Stimulated activated CD4-positive, alpha-beta T cell treated with anti-CD3 and anti-CD28 coated beads, Interleukin-15, amount 100 ng/mL, for 1 hour (primary cell): Measurements from ENCODE around the gene SEMA7A.
"Not testable (repeated sequence)": the region's sequence is repeated elsewhere in the genome, so short reads cannot be mapped to it uniquely, and the experiment has no call there.

ENCODE experiments used
- DNase-seq, 2 donors: peaks; one replicate each; pipeline ENCODE4 v3.0.0-alpha.2; 2020; ENCODE audit warnings: low read depth in 1 of 2, low spot score in 1 of 2

Gene SEMA7A

DNA sequence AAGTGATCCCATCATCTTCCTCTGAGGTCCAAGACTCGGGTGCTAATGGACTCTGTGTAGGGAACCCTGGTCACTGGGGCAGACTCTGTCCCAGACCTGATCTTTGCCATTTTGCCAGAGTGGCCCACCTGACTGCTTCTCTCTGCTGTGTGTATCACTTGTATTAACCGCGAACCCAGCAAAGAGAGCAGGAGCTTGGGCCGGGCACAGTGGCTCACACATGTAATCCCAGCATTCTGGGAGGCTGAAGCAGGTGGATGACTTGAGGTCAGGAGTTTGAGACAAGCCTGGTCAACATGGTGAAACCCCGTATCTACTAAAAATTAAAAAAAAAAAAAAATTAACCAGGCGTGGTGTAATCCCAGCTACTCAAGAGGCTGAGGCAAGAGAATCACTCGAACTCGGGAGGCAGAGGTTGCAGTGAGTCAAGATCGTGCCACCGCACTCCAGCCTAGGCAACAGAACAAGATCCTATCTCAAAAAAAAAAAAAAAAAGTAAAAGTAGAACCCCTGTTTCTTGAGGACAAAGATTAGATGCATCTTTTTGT, 33.4 kb downstream of the SEMA7A start:
- DNase-seq, result no peak

DNA sequence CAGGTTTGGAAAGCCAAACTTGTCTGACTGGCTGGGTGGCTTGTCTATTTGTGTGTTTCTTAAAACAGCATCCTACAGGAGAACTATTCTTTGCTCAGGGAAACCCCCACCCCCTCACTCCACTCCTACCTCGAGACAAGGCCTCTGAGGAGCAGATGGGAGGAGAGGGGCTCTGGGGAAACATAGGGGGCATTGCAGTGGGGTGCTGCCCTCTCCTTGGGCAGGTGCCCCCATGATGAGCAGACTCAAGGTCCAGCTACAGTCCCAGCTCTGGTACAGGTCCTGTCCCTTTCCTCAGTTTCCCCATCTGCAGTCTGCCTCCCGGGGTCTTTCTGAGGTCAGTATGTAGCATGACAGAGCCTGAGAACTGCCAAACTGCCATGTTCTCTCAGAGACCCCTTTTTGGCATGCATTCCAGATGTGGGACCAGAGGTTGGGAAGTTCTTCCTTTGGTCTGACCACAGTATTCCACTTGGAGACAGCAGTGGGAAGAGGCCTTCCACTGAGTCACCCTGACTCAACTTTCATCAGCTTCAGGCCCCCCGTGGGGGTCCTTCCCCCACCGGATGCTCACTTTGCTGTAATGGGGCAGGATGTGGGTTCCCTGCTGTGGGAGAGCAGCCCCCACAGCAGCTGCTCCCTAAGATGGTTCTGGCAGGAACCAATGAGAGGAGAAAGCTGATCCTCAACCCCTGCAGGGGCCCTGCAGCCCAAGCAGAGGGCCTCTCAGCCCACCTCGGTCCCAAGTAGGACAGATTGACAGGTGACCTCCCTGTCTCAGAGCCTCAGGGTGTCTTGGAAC, 34.0 kb downstream of the SEMA7A start:
- no peak for DNase-seq

DNA sequence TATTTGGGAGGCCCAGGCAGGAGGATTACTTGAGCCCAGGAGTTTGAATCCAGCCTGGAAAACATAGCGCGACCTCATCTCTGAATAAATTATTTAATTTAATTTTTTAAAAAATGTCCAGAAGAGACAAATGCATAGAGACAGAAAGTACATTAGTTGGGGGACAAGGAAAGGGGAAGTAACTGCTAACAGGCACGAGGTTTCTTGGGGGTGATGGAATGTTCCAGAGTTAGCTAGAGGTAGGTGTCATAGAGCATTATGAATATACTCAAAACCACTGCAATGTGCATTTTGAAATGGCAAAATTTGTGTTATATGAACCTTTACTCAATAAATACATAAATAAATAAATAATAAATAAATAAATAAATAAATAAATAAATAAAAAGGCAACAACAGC, 34.7 kb downstream of the SEMA7A start:
- DNase-seq, result no peak

DNA sequence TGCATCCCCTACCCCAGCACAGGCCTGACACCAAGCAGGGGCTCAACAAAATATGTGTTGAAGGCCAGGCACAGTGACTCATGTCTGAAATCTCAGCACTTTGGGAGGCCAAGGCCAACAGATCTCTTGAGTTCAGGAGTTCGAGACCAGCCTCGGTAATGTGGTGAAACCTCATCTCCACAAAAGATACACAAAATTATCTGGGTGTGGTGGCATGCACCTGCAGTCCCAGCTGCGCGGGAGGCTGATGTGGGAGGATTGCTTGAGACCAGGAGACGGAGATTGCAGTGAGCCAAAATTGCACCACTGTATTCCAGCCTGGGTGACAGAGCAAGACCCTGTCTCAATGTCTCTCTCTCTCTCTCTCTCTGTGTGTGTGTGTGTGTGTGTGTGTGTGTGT, 35.6 kb downstream of the SEMA7A start:
- DNase-seq, result no peak

DNA sequence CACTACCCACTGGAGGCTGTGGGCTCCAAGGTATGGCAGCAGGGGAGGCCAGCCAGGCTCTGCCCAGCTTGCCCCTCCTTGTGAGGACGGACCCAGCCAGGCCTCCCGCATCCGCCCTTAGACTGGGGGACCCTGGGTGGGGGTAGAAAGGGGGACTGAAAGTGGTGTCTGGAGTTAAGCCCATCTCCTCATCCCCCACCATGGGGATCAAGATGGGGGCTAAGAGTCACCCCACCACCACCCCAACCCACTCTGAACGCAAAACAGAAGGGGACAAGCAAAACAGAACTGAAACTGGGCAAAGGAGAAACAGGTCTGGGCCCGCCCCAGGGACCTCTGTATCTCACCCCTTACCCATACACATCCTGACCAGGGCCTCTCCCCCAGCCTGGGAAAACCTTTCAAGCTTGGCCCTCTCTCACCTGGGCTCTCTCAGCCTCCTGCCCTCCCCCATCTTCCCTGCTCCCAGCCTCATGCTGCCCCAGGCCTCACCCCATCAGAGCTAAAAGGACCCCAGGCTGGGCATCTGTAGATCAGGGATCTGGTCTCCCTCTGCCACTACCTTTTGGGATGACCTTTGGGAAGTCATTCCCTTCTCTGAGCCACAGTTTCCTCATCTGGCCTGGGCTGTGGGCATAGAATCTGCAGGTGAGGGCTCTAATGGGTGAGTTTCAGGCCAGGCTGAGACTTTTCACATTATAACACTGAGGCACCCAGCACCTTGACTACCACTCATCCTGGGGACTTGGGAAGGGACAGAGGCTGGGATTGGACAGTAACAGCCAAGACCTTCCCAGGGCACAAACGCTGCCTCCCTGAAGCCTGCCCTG, 36.3 kb downstream of the SEMA7A start:
- no peak for DNase-seq

DNA sequence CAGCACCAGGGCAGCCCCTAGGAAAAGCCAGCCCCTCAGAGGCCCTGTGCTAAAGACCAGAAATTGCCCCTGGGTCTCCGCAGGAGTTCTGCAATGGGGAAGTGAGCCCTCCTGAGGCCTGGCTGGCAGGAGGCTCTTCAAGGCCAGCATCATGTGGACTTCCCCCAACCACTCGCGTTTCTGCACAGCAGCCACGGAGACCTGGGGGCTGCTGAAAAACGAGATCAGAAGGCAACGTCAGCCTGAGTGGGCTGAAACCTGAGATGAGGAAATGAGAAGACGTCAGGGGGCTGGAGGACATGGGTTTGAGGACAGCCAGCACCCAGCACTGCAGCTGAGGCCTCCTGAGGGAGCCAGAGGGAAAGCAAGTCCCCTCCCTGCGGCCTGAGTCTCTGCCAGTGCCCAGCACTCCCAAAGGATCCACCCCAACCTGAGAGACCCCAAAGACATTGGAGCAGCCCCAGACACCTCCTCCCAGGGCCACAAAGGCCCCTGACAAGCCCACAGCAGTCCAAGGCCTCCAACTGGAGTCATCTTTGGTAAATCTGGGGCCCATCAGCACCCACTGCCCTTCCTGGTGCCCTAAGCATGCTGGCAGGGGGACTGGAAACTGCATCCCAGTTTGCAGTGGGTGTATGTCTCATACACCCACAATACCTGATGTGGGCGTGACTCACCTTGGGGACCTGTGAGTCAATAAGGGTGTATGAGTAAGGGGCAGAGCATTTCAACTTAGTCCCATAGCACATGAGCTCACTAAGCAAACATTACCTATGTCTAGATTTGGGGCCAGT, 37.1 kb downstream of the SEMA7A start:
- DNase-seq, result no peak

DNA sequence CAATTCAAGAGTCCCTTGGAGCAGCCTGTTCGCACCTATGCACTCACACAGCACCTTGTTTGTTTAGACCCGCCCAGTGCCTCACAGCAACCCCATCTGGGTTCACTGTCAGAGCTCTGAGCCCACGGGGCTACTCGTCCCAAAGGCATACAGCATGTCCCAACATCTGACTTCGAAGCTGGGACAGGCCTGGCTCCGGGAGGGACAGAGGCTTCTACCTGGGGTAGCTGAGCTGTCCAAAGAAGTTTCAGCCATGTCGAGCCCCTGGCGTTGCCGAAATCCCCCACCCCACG, 37.7 kb downstream of the SEMA7A start:
- DNase-seq, result no peak

DNA sequence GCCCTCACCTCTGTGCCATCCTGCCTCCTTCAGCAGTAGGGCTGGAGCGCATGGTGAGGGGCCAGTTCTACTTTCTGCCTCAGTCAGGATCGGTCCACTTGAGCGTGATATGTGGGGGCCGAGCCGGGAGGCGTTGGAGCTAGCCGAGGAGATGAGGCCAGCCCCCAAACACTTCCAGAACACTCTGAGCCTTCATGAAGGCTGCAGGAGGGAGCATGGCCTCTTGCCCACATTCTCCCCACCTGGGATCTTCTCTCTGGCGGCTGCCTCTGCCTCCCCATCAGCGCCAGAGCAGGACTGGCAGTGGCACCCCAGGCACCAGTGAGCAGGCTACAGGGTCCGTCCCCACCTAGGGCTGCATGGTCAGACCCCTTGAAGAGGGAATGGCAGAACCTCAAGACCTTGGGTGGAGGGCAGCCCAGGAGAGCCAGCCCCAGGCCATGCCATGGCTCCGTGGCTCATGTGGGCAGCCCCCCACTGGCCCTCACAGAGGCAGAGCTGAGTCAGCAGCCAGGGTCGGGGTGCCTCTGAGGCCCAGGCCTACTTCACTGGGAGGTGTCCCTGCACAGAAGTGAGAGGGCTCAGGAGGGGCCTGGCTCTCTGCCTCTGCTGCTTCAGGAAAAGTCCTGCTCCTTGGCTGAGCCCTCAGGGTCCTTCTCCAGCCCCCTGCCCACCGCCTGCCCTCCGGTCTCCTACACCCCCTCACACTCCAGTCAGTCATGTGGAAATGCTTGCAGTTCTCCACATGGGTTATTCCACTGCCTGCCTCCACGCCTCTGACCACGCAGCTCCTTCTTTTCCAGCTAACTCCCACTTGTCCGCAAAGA, 38.2 kb downstream of the SEMA7A start:
- no peak for DNase-seq

DNA sequence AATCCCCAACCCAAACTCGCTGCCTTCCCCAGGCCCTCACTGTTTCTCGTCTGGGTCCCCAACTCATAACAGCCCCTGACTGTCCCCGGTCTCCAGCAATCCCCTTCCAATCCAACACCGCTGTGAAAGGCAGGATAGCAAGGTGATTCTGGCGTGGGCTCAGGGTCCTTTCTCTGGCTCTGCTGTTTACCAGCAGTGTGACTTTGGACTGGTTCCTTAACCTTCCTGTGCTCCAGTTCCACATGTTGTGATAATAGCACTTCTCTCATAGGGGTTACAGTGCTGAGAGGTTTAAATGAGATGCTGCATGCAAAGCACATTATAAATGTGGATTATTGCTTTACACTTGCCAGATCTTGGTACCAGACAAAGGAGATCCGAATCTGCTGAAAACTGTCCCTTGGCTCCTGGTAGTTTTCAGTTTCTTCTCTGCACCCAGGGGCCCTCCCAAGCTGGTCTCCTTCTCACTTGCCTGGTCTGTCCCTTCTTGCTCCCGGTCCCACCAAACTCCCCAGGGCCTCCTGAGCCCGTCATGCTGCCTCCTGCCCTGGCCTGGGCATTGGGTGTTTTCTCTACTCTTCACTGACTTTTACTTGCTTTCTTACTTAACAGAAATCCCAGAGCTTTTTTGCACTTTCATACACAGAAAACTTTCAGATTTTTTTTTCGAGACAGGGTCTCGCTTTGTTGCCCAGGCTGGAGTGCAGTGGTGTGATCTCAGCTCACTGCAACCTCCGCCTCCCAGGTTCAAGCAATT, 39.5 kb downstream of the SEMA7A start:
- DNase-seq, result no peak

DNA sequence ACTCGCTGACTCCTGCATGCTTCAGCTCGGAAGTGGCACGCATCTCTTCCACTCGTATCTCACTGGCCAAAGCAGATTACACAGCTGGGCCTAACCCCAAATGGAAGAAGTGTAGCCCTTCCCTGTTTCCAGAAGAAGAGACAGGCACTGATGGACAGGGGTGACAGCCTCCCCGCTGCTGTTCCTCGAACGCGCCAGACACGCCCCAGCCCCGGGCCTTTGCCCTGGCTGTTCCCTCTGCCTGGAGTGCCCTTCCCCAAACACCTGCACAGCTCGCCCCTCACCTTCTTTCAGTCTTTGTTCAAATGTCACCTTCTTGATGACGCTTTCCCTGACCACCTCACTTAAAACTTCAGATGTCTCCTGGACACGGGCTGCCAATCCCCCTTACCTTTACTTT, 40.3 kb downstream of the SEMA7A start:
- no peak for DNase-seq

DNA sequence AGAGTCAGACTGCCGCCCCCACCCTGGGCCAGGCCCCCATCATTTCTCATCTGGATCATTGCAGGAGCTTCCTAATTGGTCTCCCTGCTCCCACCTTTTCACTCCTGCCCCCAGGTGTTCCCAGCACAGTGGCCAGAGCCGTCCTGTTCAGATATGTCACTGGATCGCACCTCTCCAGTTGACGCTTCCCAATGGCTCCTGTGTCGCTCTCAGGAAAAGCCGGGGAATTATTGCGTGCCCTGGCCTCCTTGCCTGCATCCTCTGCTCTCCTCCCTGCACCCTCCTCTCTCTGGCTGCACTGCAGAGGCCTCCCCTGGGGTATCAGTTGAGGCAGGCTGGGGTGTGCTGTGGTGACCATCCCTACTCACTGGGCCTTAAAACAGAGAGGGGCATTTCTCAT, 40.9 kb downstream of the SEMA7A start:
- DNase-seq, result no peak

DNA sequence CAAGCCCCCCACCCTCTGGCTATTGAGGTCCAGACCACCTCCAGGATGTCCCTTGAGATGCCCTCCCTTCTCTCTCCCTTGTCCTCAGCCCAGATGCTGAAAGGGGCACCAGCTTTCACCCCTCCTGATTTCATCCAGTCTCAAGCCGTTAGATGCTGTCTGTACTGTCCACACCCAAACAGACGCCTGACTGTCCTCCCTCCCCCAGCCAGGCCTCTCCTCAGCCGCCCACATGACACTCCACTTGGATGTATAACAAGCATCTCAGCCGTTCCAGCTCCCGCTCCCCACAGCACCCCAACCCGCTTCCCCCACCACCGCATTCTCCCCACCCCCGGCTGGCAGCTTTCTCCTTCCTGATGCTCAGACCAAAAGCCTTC, 41.3 kb downstream of the SEMA7A start:
- DNase-seq, result no peak

DNA sequence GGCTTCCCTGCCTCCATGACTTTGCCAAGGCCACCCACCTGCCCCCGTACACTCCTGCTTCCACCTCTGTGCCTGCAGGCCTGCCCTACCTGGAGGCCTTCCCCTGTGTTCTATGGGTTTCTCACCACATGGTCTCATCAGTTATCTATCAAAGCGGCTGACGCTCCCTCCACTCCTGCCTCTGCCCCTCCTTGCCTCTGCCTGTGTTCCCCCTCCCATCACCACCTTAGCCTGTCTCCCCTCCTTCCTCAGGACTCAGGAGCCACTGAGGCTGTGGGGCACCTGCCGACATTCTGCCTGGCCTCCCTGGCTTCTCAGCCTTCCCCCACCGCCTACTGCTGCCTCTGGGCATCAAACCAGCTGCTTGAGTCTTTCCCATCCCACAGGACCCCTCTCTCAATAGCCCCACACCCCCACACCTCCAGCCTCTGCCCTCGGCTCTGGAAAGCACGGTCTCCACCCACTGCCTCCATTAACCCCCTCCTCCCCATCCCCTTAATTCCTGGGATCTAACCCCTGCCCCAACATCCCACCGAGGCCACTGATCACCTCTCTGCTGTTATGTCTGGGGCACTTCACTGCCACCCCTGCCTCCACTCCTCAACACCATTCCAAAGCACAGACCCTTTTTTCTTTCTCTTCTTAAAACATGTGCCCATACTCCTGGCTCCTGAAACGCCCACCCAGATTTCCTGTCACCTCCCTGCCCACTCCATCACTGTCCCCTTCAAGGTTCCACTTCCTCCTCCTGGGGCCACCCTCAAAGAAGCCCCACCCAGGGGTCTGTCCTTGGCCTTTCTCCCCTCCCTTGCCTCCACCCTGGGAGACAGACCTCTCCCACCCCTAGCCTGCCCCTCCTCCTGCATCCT, 41.9 kb downstream of the SEMA7A start:
- DNase-seq, result no peak

DNA sequence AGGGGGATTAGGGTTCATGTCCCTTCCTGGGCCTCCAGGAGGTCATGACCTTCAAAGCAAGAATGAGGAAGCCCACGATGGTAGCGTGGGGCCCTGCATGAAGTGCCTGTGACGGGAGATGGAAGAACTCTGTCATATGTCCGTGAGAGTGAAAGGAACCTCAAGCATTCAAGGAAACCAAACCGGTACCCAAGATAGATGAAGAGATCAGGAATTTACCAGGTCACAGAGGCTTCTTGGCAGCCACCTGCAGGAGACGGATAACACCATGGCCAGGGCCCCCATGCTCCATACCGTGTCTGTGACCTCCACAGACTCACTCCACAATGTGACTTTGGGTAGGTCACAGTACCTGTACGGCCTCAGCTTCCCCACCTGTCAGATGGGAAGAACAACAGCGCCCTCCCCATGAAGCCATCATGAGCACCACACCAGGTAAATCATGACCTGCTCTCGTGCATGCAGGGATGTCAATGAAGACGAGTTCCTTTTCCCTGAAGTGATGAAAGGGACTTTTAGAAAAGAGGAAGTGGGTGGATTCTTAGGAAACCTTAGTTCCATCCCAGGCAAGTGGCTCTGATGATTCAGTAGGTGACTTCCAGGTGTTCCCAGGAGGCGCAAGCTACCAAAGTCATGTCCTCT, 43.0 kb downstream of the SEMA7A start:
- no peak for DNase-seq

DNA sequence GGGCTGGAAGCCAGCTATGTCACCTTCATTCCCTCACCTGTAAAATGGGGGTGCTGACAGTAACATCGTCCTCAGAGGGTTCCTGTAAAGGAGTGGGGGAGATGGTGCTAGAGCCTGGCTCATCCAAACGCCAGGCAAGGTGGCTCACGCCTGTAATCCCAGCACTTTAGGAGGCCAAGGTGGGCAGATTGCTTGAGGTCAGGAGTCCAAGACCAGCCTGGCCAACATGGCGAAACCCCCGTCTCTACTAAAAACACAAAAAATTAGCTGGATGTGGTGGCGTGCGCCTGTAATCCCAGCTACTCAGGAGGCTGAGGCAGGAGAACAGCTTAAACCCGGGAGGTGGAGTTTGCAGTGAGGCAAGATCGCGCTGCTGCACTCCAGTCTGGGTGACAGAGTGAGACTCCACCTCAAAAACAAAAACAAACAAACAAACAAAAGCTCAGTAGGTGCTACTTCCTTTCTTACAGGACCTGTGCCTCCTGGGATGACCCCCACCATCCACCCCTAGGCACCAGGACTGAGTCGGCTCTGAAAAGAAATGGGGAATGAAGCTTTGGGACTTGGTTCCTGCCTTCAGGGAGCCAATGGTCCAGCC, 43.6 kb downstream of the SEMA7A start:
- DNase-seq, result not testable (repeated sequence)

DNA sequence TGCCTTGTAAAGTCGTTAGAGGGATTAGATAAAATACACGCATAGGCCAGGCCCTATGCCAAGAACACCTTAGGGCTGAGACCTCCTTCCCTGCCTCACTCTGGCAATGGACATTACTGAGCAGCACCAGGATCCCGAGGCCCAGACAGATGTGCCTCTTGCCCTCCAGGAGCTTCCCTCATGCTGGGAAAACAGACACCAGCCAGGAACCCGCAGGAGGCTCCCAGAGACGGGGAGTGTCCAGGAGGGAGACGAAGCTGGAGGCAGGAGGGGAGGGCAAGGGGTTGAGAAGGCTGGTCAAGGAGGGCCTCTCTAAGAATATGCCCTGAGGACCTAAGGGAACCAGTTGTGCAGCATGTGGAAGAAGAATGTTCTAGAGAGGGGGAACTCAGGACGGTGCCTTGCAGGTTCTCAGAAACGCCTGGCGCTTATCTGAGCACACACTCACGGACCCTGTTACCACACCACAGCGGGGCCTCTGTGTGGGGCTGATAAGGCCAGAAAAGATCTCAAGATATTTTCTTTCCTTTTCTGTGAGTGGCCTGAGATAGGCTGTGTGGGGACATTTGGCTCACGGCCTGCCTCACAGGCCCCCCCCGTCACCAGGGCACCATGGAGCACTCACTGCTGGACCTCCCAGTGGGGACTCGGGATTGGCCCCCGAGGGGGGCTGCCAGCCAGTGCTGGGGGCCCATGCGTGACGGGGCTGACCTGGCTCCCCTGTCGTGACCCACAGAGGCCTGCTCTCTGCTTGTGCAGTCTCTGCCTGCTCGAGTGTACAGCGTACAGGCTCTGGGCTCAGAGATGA, 44.3 kb downstream of the SEMA7A start:
- DNase-seq, result no peak

DNA sequence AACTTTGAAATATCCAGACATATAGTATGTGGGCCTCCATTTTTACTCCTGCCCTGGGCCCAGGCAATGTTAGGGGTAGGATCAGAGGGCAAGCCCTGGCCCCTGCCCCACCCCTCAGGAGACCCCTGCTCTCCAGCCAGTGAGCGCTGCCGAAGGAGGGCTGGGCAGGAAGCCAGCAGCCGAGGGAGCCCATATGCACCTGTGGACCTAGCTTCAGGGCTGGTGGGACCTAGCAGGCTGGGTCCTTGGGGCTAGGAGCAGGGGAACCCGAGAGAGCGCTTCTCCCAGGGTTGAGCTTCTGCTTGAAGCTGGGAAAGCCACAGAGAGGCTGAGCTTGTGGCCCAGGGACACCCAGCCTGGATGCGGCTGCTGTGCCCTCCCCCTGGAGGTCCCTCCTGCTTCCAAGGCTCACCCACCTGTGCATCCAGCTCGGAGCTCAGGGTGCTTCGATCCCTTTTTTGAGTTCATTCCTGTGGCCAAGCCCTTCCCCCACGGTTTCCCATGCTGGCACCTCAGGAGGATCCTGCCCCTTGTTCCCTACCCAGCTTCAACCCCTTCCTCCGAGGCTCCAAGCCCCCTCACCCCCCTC, 45.3 kb downstream of the SEMA7A start:
- no peak for DNase-seq
